Endothelial cell of umbilical vein (primary cell): ENCODE results near the gene GFM2. TPM values are rescaled to one million over a fixed set of nuclear protein-coding genes. Genes with fewer than 3 reads are reported as not detected.
A peak's percentile ranks its signal among the peaks of the same experiment; 100 is the strongest.

Source experiments
- BruUV-seq: library from RNA; stranded (reverse); fragments of 400-500 nt; replicated peaks from 2 replicates; lab custom pipeline; 2021; lab: Mats Ljungman, UMichigan
- CTCF ChIA-PET: fragments of 300-600, 350-600 bp; sonication (Branson Sonifier 250); formaldehyde crosslinking; loops from one replicate; lab custom pipeline; 2021; ENCODE audit warnings: antibody characterized with exemption, inconsistent platforms; lab: Charles Lee
- POLR2A ChIA-PET: fragments of 300-600, 350-600 bp; sonication (Branson Sonifier 250); formaldehyde crosslinking; loops from one replicate; lab custom pipeline; 2021; ENCODE audit warnings: antibody characterized with exemption, inconsistent platforms; lab: Charles Lee
- DNase-seq: peaks from one replicate; pipeline ENCODE4 v3.0.0-alpha.2; 2011; ENCODE audit warnings: low read depth, low spot score
- FAIRE-seq: peaks from 2 replicates; lab custom pipeline; 2011; peaks lifted over from hg19 to GRCh38; lab: Jason Lieb, UNC
- H2AFZ ChIP-seq: 2 replicates; pipeline ENCODE4 v1.6.0; 2012; ENCODE audit warnings: low read depth, low read length, control low read depth, inconsistent platforms
- H3K27ac ChIP-seq: 2 replicates; pipeline ENCODE4 v1.5.1; 2011; ENCODE audit warnings: low read depth, mild to moderate bottlenecking, control low read depth, low read length, moderate library complexity; ENCODE audit not compliant: insufficient read depth
- H3K27me3 ChIP-seq, 2 experiments: 2 replicates each; pipeline versions ENCODE4 v1.6.0 to v1.6.1; 2011; ENCODE audit warnings: low read length in 2 of 2, mixed read lengths in 1 of 2; ENCODE audit not compliant: control insufficient read depth in 2 of 2, insufficient read depth in 2 of 2
- H3K36me3 ChIP-seq, 2 experiments: 2 replicates in 1 of 2; 3 replicates in 1 of 2; pipeline ENCODE4 v1.5.1; 2011; ENCODE audit warnings: low read length in 2 of 2, mild to moderate bottlenecking in 1 of 2, moderate library complexity in 1 of 2; ENCODE audit not compliant: control insufficient read depth in 2 of 2, insufficient read depth in 2 of 2; ENCODE audit errors: extremely low read depth in 1 of 2
- H3K4me1 ChIP-seq: 3 replicates; pipeline ENCODE4 v1.5.1; 2011; ENCODE audit warnings: mild to moderate bottlenecking, low read length; ENCODE audit not compliant: control insufficient read depth, insufficient read depth; ENCODE audit errors: extremely low read depth
- H3K4me2 ChIP-seq: 2 replicates; pipeline ENCODE4 v1.6.1; 2011; ENCODE audit warnings: low read length, control low read depth, mixed read lengths; ENCODE audit not compliant: insufficient read depth
- H3K4me3 ChIP-seq, 3 experiments: fragments of 200-600 bp in 1 of 3; sonication (generic), shearing (Covaris generic) in 1 of 3; replicated peaks in 1 of 3; 2 replicates each; pipeline ENCODE4 v1.5.1; 2011 to 2016; ENCODE audit warnings: control low read depth in 3 of 3, low read length in 3 of 3, mild to moderate bottlenecking in 2 of 3, inconsistent platforms in 1 of 3, low read depth in 1 of 3, moderate library complexity in 1 of 3; ENCODE audit not compliant: insufficient read depth in 1 of 3
- H3K79me2 ChIP-seq: 2 replicates; pipeline ENCODE4 v1.6.0; 2012; ENCODE audit warnings: low read length, inconsistent platforms; ENCODE audit not compliant: control insufficient read depth, insufficient read depth
- H3K9ac ChIP-seq: replicated peaks from 2 replicates; pipeline ENCODE3; 2011; ENCODE audit warnings: low read length, control low read depth; ENCODE audit not compliant: insufficient read depth; ENCODE audit errors: extremely low read depth
- H3K9me1 ChIP-seq: replicated peaks from 3 replicates; pipeline ENCODE4 v1.6.0; 2011; ENCODE audit warnings: mild to moderate bottlenecking, low read length; ENCODE audit not compliant: control insufficient read depth, insufficient read depth; ENCODE audit errors: extremely low read depth
- H3K9me3 ChIP-seq: replicated peaks from 2 replicates; pipeline ENCODE4 v1.5.1; 2012; ENCODE audit warnings: low read length, inconsistent platforms; ENCODE audit not compliant: control insufficient read depth, insufficient read depth
- H4K20me1 ChIP-seq: replicated peaks from 2 replicates; pipeline ENCODE3; 2011; ENCODE audit warnings: mild to moderate bottlenecking, low read length; ENCODE audit not compliant: control insufficient read depth, insufficient read depth; ENCODE audit errors: extremely low read depth
- CTCF ChIP-seq, 2 donors: IDR thresholded peaks; 1 replicate in 1 of 2; 2 replicates in 1 of 2; pipeline ENCODE4 v1.5.1; 2011; ENCODE audit warnings: low read length in 2 of 2, mild to moderate bottlenecking in 2 of 2, moderate library complexity in 2 of 2, control low read depth in 1 of 2, inconsistent platforms in 1 of 2, low read depth in 1 of 2; ENCODE audit not compliant: insufficient read depth in 1 of 2; ENCODE audit errors: extremely low read depth in 1 of 2
- EZH2 ChIP-seq: IDR thresholded peaks from 2 replicates; pipeline ENCODE4 v1.6.1; 2012; ENCODE audit warnings: borderline replicate concordance, low read depth, mild to moderate bottlenecking, moderate library complexity, low read length, inconsistent platforms; ENCODE audit not compliant: severe bottlenecking
- FOS ChIP-seq: IDR thresholded peaks from 2 replicates; pipeline ENCODE4 v1.6.1; 2011; ENCODE audit warnings: mild to moderate bottlenecking, low read length, moderate library complexity, borderline replicate concordance; ENCODE audit not compliant: insufficient read depth
- GATA2 ChIP-seq: IDR thresholded peaks from 2 replicates; pipeline ENCODE4 v1.7.0; 2011; ENCODE audit warnings: low read depth, mild to moderate bottlenecking, moderate library complexity, mixed read lengths, low read length; ENCODE audit not compliant: insufficient read length, insufficient read depth
- JUN ChIP-seq: IDR thresholded peaks from 2 replicates; pipeline ENCODE4 v1.6.1; 2011; ENCODE audit warnings: borderline replicate concordance, low read depth; ENCODE audit not compliant: insufficient read length, insufficient read depth
- MAX ChIP-seq: IDR thresholded peaks from 2 replicates; pipeline ENCODE4 v1.6.1; 2011; ENCODE audit not compliant: insufficient read depth, insufficient read length
- MYC ChIP-seq: IDR thresholded peaks from one replicate; pipeline ENCODE4 v1.6.1; 2011; ENCODE audit warnings: mild to moderate bottlenecking, low read depth, low read length
- POLR2A ChIP-seq: IDR thresholded peaks from 2 replicates; pipeline ENCODE4 v1.6.1; 2012; ENCODE audit warnings: low read depth, mild to moderate bottlenecking, control low read depth, low read length
- POLR2AphosphoS5 ChIP-seq: IDR thresholded peaks from 2 replicates; pipeline ENCODE4 v1.6.1; 2012; ENCODE audit warnings: low read depth, mild to moderate bottlenecking, control low read depth, low read length, moderate library complexity; ENCODE audit not compliant: insufficient read depth
- dilution Hi-C: fragments of 300-500 bp; cut with MboI; formaldehyde crosslinking; loops from one replicate; pipeline ENCODE4 v1.15.0; 2019; ENCODE audit warnings: low sequenced_read_pairs; ENCODE audit not compliant: extremely low pct_ligation_motif_present
- intact Hi-C: fragments of 100-400 bp; cut with micrococcal nuclease; formaldehyde crosslinking; loops from one replicate; pipeline ENCODE4 v1.10.0; 2022
- polyA plus RNA-seq, 4 experiments: library from polyadenylated mRNA; depleted of rRNA in 3 of 4; stranded (reverse) in 3 of 4; unstranded in 1 of 4; fragments of >200 nt; gene quantifications; 2 replicates each; pipeline versions ENCODE4 v1.2.1 to v1.2.3, GENCODE V29; 2011 to 2012; ENCODE audit warnings: missing spikeins in 1 of 4
- total RNA-seq: library from RNA; stranded (reverse); gene quantifications from 2 replicates; pipeline ENCODE4 v1.2.3, GENCODE V29; 2021

The GFM2 gene
- total and polyA plus RNA-seq, 2 donors (not counting 3 experiments of a cell fraction or from before 2014, with no cell fraction given): 16.5 to 29.0 TPM

- no peaks in the 10 kb centered on the region for H3K27me3 ChIP-seq
- peak; percentile 84 for DNase-seq
- no peaks in the 10 kb centered on the region for H3K9me1 ChIP-seq
- H3K4me2 ChIP-seq: peak within 1 kb of the TSS; percentile 63
- peak; percentile 85 for FAIRE-seq
- no peaks in the 10 kb centered on the region for H3K9me3 ChIP-seq
- H2AFZ ChIP-seq: peak within 1 kb of the TSS; percentile 78
- H3K79me2 ChIP-seq: peaks cover 23% of the 10 kb centered on the region
- peak within 1 kb of the TSS; percentile 60 for H3K27ac ChIP-seq
- no TSS peak for BruUV-seq
- intact Hi-C loops: no loop called here
- H3K9ac ChIP-seq: peak within 1 kb of the TSS; percentile 69
- dilution Hi-C loops: no loop called here
- CTCF ChIA-PET: interaction anchor here (1.1 to 1.2 kb wide), 2 partner anchors 9 to 777 kb away, joined by 3 to 7 read pairs; no protein-coding TSS in a partner anchor
- peak within 1 kb of the TSS; percentile 26 to 89 (median 64) for H3K4me3 ChIP-seq
- H3K36me3 ChIP-seq: peaks cover 0 to 2% of the 10 kb centered on the region in 2 experiments
- TF ChIP-seq GATA2 (no peak), EZH2 (no peak), JUN (no peak), POLR2AphosphoS5 (peak; percentile 96), CTCF (IDR thresholded peaks at IDR 0.05; ENCODE audit: extremely low read depth in 1 of 2, insufficient read depth in 1 of 2, low read depth in 1 of 2, low read length in 2 of 2) (no peak), MAX (no peak), POLR2A (peak; percentile 97), FOS (peak; percentile 86), MYC (no peak)
- peaks cover 20% of the 10 kb centered on the region for H3K4me1 ChIP-seq
- POLR2A ChIA-PET: interaction anchor here (1.1 kb wide), 1 partner anchor 45 kb away, joined by 3 read pairs; the partner anchor contains the start of gene ENC1
- no peaks in the 10 kb centered on the region for H4K20me1 ChIP-seq
These were observed 81.7 kb downstream of the GFM2 start, which contains the start of gene HEXB for GRCh38 chr5:74684900-74685851. Gene HEXB, plus strand, starts transcription at chr5:74685233. Its CDS starts 28 bp downstream, at chr5:74685261.
